BJ (cell line): ENCODE results near the gene IPO11. TPM values are rescaled to one million over a fixed set of nuclear protein-coding genes. Genes with fewer than 3 reads are reported as not detected.
"Not testable (repeated sequence)": the region's sequence is repeated elsewhere in the genome, so short reads cannot be mapped to it uniquely, and the experiment has no call there.

Source experiments
- CTCF ChIA-PET: fragments of 350-600 bp; formaldehyde crosslinking; extraction: SDS; loops from one replicate; lab custom pipeline; 2021; ENCODE audit warnings: antibody characterized with exemption, inconsistent platforms; lab: Yijun Ruan, JAX
- POLR2A ChIA-PET: fragments of 300-600 bp; sonication (Branson Sonifier 250); formaldehyde crosslinking; extraction: SDS; loops from one replicate; lab custom pipeline; 2021; ENCODE audit warnings: antibody characterized with exemption; lab: Charles Lee
- DNase-seq: peaks from one replicate; pipeline ENCODE4 v3.0.0-alpha.2; 2011; ENCODE audit warnings: low read depth
- H3K27me3 ChIP-seq: 2 replicates; pipeline ENCODE4 v1.6.0; 2011; ENCODE audit warnings: low read length; ENCODE audit not compliant: control insufficient read depth, insufficient read depth
- H3K36me3 ChIP-seq: 2 replicates; pipeline ENCODE4 v1.5.1; 2011; ENCODE audit warnings: low read length; ENCODE audit not compliant: control insufficient read depth, insufficient read depth
- H3K4me3 ChIP-seq: 2 replicates; pipeline ENCODE4 v1.5.1; 2011; ENCODE audit warnings: low read depth, mild to moderate bottlenecking, control low read depth, low read length
- CTCF ChIP-seq: IDR thresholded peaks from 2 replicates; pipeline ENCODE4 v1.5.1; 2011; ENCODE audit warnings: low read depth, mild to moderate bottlenecking, control low read depth, inconsistent platforms, low read length, moderate library complexity; ENCODE audit not compliant: insufficient read depth
- polyA plus RNA-seq: library from polyadenylated mRNA; depleted of rRNA; stranded (reverse); fragments of >200 nt; gene quantifications from 2 replicates; pipeline ENCODE4 v1.2.3, GENCODE V29; 2011

The IPO11 gene
- polyA plus RNA-seq, 1 experiment: 25.7 TPM

- CTCF ChIA-PET: no interaction called here
- POLR2A ChIA-PET: no interaction called here
- H3K27me3 ChIP-seq: no peaks in the 10 kb centered on the region
- TF ChIP-seq CTCF: no peak
- no peak for DNase-seq
- H3K4me3 ChIP-seq: no peak overlapping the region
- H3K36me3 ChIP-seq: no peaks in the 10 kb centered on the region
Measured at GRCh38 chr5:62652225-62652624, 239.7 kb downstream of the IPO11 start.

- TF ChIP-seq CTCF: no peak
Measured at GRCh38 chr5:62653001-62653863, 240.7 kb downstream of the IPO11 start.

GRCh38 chr5:62653864-62654575 is 241.5 kb downstream of the IPO11 start:
- H3K4me3 ChIP-seq: no peak overlapping the region
- CTCF ChIA-PET: no interaction called here
- DNase-seq: no peak
- H3K27me3 ChIP-seq: no peaks in the 10 kb centered on the region
- TF ChIP-seq CTCF: no peak
- POLR2A ChIA-PET: no interaction called here
- H3K36me3 ChIP-seq: no peaks in the 10 kb centered on the region

More at GRCh38 chr5:62653001-62653863, 240.7 kb downstream of the IPO11 start:
- Histone ChIP-seq H3K27me3 (no peaks in the 10 kb centered on the region), H3K4me3 (no peak overlapping the region), H3K36me3 (no peaks in the 10 kb centered on the region)
- ChIA-PET CTCF (no interaction called here), POLR2A (no interaction called here)
- no peak for DNase-seq

GRCh38 chr5:62657772-62658171 is 245.2 kb downstream of the IPO11 start:
- H3K27me3 ChIP-seq, POLR2A ChIA-PET, DNase-seq: not testable (repeated sequence)

GRCh38 chr5:62661126-62661525 is 248.6 kb downstream of the IPO11 start:
- no peak for DNase-seq
- no peak for TF ChIP-seq CTCF
- Histone ChIP-seq H3K36me3 (no peaks in the 10 kb centered on the region), H3K27me3 (no peaks in the 10 kb centered on the region), H3K4me3 (no peak overlapping the region)
- POLR2A ChIA-PET: no interaction called here
- CTCF ChIA-PET: no interaction called here

More at GRCh38 chr5:62657772-62658171, 245.2 kb downstream of the IPO11 start:
- H3K4me3 ChIP-seq, CTCF ChIA-PET, H3K36me3 ChIP-seq: not testable (repeated sequence)
